ENCODE measurements around the gene PNPLA2. TPM values are rescaled to one million over a fixed set of nuclear protein-coding genes. Genes with fewer than 3 reads are reported as not detected.

The PNPLA2 gene
- total RNA-seq, 1 experiment from 2014 or later: 40.2 TPM

DNA sequence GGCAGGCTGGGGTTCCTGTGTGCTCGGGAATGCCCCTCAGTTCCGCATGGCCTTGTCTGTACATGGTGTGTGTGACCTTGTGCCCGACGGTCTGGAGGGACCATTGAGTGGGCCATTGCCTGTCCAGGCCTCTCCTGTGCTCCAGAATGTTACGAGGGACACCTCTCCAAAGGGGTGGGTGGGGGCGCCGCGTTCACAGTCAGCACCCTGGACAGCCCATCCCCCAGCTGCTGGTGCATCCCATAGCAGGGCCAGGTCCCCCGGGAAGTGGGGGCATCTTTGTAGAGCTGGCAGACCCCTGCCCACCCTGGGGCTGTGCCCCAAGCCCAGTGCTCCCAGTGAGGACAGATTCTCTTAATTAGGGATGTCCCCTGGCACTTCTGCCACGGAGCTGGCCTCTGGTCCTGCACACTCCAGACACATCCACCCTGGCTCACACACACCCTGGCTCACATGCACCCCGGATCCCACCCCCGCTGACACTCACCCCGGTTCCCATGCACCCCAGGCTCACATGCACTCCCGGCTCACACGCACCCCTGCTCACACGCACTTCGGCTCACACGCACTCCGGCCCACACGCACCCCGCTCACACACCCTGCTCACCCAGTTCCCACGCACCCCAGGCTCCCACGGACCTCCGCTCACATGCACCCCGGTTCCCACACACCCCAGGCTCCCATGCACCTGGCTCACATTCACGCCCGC is 39.5 kb downstream of the PNPLA2 start:
- Histone ChIP-seq H3K4me2 (ENCODE audit: low read length) (no peak overlapping the region), H3F3A (ENCODE audit: low read length, unreplicated experiment) (no peaks in the 10 kb centered on the region), H3K27me3 (ENCODE audit: low read length) (no peaks in the 10 kb centered on the region), H3K9me2 (replicated peaks; ENCODE audit: low read length) (no peaks in the 10 kb centered on the region), H3K4me3 (ENCODE audit: low read length) (no peak overlapping the region), H2AFZ (ENCODE audit: low read length) (no peak overlapping the region), H3K79me2 (ENCODE audit: low read length) (no peaks in the 10 kb centered on the region), H3K4me1 (ENCODE audit: insufficient read depth, low read length) (no peaks in the 10 kb centered on the region), H3K9me3 (ENCODE audit: low read length) (no peaks in the 10 kb centered on the region), H4K20me1 (ENCODE audit: low read length) (no peaks in the 10 kb centered on the region), H3K36me3 (ENCODE audit: low read depth, low read length) (no peaks in the 10 kb centered on the region), H3K9ac (ENCODE audit: low read length) (no peak overlapping the region), H3K27ac (ENCODE audit: low read length) (no peak overlapping the region)
- ChIA-PET CTCF (no interaction called here), POLR2A (ENCODE audit: unreplicated experiment) (no interaction called here)
- no peak for DNase-seq
- BruUV-seq (replicated peaks): no TSS peak
- intact Hi-C loops (cut with micrococcal nuclease): no loop called here
- TF ChIP-seq, protein P1, sequence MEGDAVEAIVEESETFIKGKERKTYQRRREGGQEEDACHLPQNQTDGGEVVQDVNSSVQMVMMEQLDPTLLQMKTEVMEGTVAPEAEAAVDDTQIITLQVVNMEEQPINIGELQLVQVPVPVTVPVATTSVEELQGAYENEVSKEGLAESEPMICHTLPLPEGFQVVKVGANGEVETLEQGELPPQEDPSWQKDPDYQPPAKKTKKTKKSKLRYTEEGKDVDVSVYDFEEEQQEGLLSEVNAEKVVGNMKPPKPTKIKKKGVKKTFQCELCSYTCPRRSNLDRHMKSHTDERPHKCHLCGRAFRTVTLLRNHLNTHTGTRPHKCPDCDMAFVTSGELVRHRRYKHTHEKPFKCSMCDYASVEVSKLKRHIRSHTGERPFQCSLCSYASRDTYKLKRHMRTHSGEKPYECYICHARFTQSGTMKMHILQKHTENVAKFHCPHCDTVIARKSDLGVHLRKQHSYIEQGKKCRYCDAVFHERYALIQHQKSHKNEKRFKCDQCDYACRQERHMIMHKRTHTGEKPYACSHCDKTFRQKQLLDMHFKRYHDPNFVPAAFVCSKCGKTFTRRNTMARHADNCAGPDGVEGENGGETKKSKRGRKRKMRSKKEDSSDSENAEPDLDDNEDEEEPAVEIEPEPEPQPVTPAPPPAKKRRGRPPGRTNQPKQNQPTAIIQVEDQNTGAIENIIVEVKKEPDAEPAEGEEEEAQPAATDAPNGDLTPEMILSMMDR (conservative IDR thresholded peaks at IDR 0.05; ENCODE audit: low read depth, low read length): no peak
- TF ChIP-seq EZH2phosphoT487 (IDR thresholded peaks at IDR 0.05; ENCODE audit: borderline replicate concordance, low read length): no peak
- no peak for TF ChIP-seq EZH2 (IDR thresholded peaks at IDR 0.05; ENCODE audit: low read length, unreplicated experiment)
- ATAC-seq: no peak

DNA sequence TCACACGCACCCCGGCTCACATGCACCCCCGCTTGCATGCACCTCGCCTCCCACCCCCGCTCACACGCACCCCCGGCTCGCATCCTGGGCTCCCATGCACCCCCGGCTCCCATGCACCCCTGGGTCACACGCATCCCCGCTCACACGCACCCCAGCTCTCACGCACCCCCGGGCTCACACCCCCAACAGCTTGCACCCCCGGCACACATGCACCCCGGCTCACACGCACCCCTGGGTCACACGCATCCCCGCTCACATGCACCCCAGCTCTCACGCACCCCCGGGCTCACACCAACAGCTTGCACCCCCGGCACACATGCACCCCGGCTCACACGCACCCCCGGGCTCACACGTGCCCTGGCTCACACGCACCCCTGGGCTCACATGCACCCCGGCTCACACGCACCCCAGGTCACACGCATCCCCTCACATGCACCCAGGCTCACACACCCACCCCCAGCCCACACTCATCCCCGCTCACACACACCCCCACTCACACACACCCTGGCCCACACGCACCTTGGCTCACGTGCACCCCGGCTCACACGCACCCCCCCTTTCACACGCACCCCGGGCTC is 40.1 kb downstream of the PNPLA2 start:
- no peaks in the 10 kb centered on the region for H3K27me3 ChIP-seq (ENCODE audit: low read length)
- CTCF ChIA-PET: no interaction called here
- H3K9me3 ChIP-seq (ENCODE audit: low read length): no peaks in the 10 kb centered on the region
- H4K20me1 ChIP-seq (ENCODE audit: low read length): no peaks in the 10 kb centered on the region
- H3K4me3 ChIP-seq (ENCODE audit: low read length): no peak overlapping the region
- H3K36me3 ChIP-seq (ENCODE audit: low read depth, low read length): no peaks in the 10 kb centered on the region
- TF ChIP-seq EZH2phosphoT487 (IDR thresholded peaks at IDR 0.05; ENCODE audit: borderline replicate concordance, low read length) (no peak), EZH2 (IDR thresholded peaks at IDR 0.05; ENCODE audit: low read length, unreplicated experiment) (no peak)
- TF ChIP-seq, protein P1 (conservative IDR thresholded peaks at IDR 0.05; ENCODE audit: low read depth, low read length): no peak
- DNase-seq: no peak
- H3K4me2 ChIP-seq (ENCODE audit: low read length): no peak overlapping the region
- no peaks in the 10 kb centered on the region for H3F3A ChIP-seq (ENCODE audit: low read length, unreplicated experiment)
- no TSS peak for BruUV-seq (replicated peaks)
- H2AFZ ChIP-seq (ENCODE audit: low read length): no peak overlapping the region
- POLR2A ChIA-PET (ENCODE audit: unreplicated experiment): no interaction called here
- H3K79me2 ChIP-seq (ENCODE audit: low read length): no peaks in the 10 kb centered on the region
- H3K9me2 ChIP-seq (replicated peaks; ENCODE audit: low read length): no peaks in the 10 kb centered on the region
- no peaks in the 10 kb centered on the region for H3K4me1 ChIP-seq (ENCODE audit: insufficient read depth, low read length)
- no peak overlapping the region for H3K9ac ChIP-seq (ENCODE audit: low read length)
- no peak overlapping the region for H3K27ac ChIP-seq (ENCODE audit: low read length)
- intact Hi-C loops (cut with micrococcal nuclease): no loop called here
- no peak for ATAC-seq

All from PC-3 (cell line).